ENCODE data around the gene SORCS2. TPM values are rescaled to one million over a fixed set of nuclear protein-coding genes. Genes with fewer than 3 reads are reported as not detected.

SORCS2 gene
- total and polyA plus RNA-seq, 2 of the 13 experiments (the other 11 are each of a cell fraction or from before 2014, with no cell fraction given), result 0.82 to 1.0 TPM

DNA sequence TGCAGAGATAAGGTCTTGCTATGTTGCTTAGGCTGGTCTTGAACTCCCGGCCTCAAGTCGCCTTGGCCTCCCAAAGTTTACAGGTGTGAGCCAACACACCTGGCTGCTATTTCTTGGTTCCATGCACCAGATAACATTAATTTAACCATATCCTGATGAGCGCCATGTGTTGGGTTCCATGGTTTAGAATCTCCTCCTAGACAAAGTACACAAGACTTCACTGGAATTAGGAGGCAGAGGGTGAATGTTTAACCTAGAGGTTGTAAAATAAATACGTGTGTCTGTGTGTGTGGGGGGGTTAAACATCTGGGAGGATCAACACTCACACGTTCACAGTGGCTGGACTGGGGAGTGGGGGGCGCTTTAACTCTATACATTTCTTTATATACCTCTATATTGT, 32.4 kb upstream of the SORCS2 start (continued):
- no peak for TF ChIP-seq ZNF24 (IDR thresholded peaks at IDR 0.05)
- TF ChIP-seq, protein P1, sequence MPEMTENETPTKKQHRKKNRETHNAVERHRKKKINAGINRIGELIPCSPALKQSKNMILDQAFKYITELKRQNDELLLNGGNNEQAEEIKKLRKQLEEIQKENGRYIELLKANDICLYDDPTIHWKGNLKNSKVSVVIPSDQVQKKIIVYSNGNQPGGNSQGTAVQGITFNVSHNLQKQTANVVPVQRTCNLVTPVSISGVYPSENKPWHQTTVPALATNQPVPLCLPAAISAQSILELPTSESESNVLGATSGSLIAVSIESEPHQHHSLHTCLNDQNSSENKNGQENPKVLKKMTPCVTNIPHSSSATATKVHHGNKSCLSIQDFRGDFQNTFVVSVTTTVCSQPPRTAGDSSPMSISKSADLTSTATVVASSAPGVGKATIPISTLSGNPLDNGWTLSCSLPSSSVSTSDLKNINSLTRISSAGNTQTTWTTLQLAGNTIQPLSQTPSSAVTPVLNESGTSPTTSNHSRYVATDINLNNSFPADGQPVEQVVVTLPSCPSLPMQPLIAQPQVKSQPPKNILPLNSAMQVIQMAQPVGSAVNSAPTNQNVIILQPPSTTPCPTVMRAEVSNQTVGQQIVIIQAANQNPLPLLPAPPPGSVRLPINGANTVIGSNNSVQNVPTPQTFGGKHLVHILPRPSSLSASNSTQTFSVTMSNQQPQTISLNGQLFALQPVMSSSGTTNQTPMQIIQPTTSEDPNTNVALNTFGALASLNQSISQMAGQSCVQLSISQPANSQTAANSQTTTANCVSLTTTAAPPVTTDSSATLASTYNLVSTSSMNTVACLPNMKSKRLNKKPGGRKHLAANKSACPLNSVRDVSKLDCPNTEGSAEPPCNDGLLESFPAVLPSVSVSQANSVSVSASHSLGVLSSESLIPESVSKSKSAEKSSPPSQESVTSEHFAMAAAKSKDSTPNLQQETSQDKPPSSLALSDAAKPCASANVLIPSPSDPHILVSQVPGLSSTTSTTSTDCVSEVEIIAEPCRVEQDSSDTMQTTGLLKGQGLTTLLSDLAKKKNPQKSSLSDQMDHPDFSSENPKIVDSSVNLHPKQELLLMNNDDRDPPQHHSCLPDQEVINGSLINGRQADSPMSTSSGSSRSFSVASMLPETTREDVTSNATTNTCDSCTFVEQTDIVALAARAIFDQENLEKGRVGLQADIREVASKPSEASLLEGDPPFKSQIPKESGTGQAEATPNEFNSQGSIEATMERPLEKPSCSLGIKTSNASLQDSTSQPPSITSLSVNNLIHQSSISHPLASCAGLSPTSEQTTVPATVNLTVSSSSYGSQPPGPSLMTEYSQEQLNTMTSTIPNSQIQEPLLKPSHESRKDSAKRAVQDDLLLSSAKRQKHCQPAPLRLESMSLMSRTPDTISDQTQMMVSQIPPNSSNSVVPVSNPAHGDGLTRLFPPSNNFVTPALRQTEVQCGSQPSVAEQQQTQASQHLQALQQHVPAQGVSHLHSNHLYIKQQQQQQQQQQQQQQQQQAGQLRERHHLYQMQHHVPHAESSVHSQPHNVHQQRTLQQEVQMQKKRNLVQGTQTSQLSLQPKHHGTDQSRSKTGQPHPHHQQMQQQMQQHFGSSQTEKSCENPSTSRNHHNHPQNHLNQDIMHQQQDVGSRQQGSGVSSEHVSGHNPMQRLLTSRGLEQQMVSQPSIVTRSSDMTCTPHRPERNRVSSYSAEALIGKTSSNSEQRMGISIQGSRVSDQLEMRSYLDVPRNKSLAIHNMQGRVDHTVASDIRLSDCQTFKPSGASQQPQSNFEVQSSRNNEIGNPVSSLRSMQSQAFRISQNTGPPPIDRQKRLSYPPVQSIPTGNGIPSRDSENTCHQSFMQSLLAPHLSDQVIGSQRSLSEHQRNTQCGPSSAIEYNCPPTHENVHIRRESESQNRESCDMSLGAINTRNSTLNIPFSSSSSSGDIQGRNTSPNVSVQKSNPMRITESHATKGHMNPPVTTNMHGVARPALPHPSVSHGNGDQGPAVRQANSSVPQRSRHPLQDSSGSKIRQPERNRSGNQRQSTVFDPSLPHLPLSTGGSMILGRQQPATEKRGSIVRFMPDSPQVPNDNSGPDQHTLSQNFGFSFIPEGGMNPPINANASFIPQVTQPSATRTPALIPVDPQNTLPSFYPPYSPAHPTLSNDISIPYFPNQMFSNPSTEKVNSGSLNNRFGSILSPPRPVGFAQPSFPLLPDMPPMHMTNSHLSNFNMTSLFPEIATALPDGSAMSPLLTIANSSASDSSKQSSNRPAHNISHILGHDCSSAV (CRISPR knock-in tag; IDR thresholded peaks at IDR 0.05; ENCODE audit: borderline replicate concordance), result no peak
- no peak for TF ChIP-seq TCF7L2 (IDR thresholded peaks at IDR 0.05; ENCODE audit: low read depth, low read length)
- TF ChIP-seq ZNF484 (CRISPR knock-in tag; IDR thresholded peaks at IDR 0.05; ENCODE audit: borderline replicate concordance, low read depth), result no peak
- TF ChIP-seq SMC3 (IDR thresholded peaks at IDR 0.05; ENCODE audit: low read length), result no peak
- TF ChIP-seq, protein P2, sequence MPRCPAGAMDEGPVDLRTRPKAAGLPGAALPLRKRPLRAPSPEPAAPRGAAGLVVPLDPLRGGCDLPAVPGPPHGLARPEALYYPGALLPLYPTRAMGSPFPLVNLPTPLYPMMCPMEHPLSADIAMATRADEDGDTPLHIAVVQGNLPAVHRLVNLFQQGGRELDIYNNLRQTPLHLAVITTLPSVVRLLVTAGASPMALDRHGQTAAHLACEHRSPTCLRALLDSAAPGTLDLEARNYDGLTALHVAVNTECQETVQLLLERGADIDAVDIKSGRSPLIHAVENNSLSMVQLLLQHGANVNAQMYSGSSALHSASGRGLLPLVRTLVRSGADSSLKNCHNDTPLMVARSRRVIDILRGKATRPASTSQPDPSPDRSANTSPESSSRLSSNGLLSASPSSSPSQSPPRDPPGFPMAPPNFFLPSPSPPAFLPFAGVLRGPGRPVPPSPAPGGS (CRISPR knock-in tag; IDR thresholded peaks at IDR 0.05), result no peak
- no peak for TF ChIP-seq MLLT10 (CRISPR knock-in tag; IDR thresholded peaks at IDR 0.05)
- no peak for TF ChIP-seq SAFB2 (CRISPR knock-in tag; IDR thresholded peaks at IDR 0.05; ENCODE audit: borderline replicate concordance, low read depth)
- TF ChIP-seq POLR2AphosphoS2 (IDR thresholded peaks at IDR 0.05; ENCODE audit: low read depth, low read length), result no peak
- TF ChIP-seq ZNF552 (CRISPR knock-in tag; IDR thresholded peaks at IDR 0.05; ENCODE audit: borderline replicate concordance), result no peak
- peak; percentile 30; the same call in 1 of the 2 replicates for TF ChIP-seq HNF4A (CRISPR knock-in tag; IDR thresholded peaks at IDR 0.05)
- TF ChIP-seq, protein P3, sequence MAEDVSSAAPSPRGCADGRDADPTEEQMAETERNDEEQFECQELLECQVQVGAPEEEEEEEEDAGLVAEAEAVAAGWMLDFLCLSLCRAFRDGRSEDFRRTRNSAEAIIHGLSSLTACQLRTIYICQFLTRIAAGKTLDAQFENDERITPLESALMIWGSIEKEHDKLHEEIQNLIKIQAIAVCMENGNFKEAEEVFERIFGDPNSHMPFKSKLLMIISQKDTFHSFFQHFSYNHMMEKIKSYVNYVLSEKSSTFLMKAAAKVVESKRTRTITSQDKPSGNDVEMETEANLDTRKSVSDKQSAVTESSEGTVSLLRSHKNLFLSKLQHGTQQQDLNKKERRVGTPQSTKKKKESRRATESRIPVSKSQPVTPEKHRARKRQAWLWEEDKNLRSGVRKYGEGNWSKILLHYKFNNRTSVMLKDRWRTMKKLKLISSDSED (CRISPR knock-in tag; IDR thresholded peaks at IDR 0.05), result no peak
- no peak for TF ChIP-seq RARG (CRISPR knock-in tag; IDR thresholded peaks at IDR 0.05; ENCODE audit: low read depth)
- TF ChIP-seq, protein P4, sequence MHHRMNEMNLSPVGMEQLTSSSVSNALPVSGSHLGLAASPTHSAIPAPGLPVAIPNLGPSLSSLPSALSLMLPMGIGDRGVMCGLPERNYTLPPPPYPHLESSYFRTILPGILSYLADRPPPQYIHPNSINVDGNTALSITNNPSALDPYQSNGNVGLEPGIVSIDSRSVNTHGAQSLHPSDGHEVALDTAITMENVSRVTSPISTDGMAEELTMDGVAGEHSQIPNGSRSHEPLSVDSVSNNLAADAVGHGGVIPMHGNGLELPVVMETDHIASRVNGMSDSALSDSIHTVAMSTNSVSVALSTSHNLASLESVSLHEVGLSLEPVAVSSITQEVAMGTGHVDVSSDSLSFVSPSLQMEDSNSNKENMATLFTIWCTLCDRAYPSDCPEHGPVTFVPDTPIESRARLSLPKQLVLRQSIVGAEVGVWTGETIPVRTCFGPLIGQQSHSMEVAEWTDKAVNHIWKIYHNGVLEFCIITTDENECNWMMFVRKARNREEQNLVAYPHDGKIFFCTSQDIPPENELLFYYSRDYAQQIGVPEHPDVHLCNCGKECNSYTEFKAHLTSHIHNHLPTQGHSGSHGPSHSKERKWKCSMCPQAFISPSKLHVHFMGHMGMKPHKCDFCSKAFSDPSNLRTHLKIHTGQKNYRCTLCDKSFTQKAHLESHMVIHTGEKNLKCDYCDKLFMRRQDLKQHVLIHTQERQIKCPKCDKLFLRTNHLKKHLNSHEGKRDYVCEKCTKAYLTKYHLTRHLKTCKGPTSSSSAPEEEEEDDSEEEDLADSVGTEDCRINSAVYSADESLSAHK (CRISPR knock-in tag; IDR thresholded peaks at IDR 0.05; ENCODE audit: borderline replicate concordance), result no peak
- TF ChIP-seq, protein P5, sequence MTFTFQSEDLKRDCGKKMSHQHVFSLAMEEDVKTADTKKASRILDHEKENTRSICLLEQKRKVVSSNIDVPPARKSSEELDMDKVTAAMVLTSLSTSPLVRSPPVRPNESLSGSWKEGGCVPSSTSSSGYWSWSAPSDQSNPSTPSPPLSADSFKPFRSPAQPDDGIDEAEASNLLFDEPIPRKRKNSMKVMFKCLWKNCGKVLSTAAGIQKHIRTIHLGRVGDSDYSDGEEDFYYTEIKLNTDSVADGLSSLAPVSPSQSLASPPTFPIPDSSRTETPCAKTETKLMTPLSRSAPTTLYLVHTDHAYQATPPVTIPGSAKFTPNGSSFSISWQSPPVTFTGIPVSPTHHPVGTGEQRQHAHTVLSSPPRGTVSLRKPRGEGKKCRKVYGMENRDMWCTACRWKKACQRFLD (CRISPR knock-in tag; IDR thresholded peaks at IDR 0.05; ENCODE audit: borderline replicate concordance), result no peak
